ENCODE measurements around the gene IRX6. TPM values are rescaled to one million over a fixed set of nuclear protein-coding genes. Genes with fewer than 3 reads are reported as not detected.

IRX6 gene
- total and polyA plus RNA-seq, 2 experiments from 2014 or later = 0.10 TPM; not detected in 1

DNA sequence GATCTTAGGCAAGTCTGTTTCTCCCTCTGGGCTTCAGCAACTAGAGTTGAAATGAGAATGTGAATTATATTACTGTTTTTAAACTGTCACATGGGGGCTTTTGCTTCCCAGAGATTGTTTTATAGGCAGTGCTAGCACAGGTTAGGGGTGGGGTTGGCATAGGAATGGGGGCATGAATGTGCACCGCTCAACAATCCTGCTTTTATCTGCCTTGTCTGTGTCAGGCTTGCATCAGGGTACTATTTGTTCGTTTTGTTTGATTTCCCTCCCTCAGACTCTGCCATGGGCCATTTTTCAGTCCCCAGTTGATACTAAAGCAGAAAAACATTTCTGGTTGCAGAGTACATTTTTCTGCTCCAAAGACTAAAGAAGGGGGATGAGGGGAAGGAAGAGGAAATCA is 34.6 kb upstream of the IRX6 start:
- no peak overlapping the region for H3K27ac Mint-ChIP-seq
- Histone ChIP-seq H3F3A (replicated peaks; ENCODE audit: low read depth) (no peaks in the 10 kb centered on the region), H3K27me3 (ENCODE audit: insufficient read depth) (no peaks in the 10 kb centered on the region), H2AFZ (no peak overlapping the region), H3K27ac (ENCODE audit: low read depth) (no peak overlapping the region), H4K20me1 (replicated peaks; ENCODE audit: insufficient read depth) (no peaks in the 10 kb centered on the region), H3K4me1 (ENCODE audit: insufficient read depth) (peaks cover 15% of the 10 kb centered on the region), H3K36me3 (ENCODE audit: insufficient read depth) (no peaks in the 10 kb centered on the region), H3K9me2 (ENCODE audit: insufficient read depth) (no peaks in the 10 kb centered on the region), H3K4me2 (no peak overlapping the region), H3K79me2 (replicated peaks; ENCODE audit: insufficient read depth) (no peaks in the 10 kb centered on the region), H3K4me3 (no peak overlapping the region)
- peaks cover 6% of the 10 kb centered on the region for H3K27me3 Mint-ChIP-seq (ENCODE audit: insufficient read depth, low read depth, poor library complexity)
- H3K4me3 Mint-ChIP-seq = no peak overlapping the region
- peaks cover 14% of the 10 kb centered on the region for H3K9me3 Mint-ChIP-seq
- peaks cover 21% of the 10 kb centered on the region for H3K4me1 Mint-ChIP-seq
- no peak for TF ChIP-seq ZNF114 (CRISPR knock-in tag; IDR thresholded peaks at IDR 0.05)
- TF ChIP-seq ZNF462 (CRISPR knock-in tag; IDR thresholded peaks at IDR 0.05) = no peak
- TF ChIP-seq POLR2AphosphoS5 (IDR thresholded peaks at IDR 0.05; ENCODE audit: low read depth) = no peak
- TF ChIP-seq NANOG (IDR thresholded peaks at IDR 0.05; ENCODE audit: borderline replicate concordance) = no peak
- TF ChIP-seq ZNF331 (CRISPR knock-in tag; IDR thresholded peaks at IDR 0.05; ENCODE audit: low read depth) = no peak
- TF ChIP-seq EZH2 (IDR thresholded peaks at IDR 0.05; ENCODE audit: low read depth, unreplicated experiment) = no peak
- no peak for TF ChIP-seq STAT1 (IDR thresholded peaks at IDR 0.05; ENCODE audit: unreplicated experiment)
- no peak for TF ChIP-seq CTCF (conservative IDR thresholded peaks at IDR 0.05; ENCODE audit: low read depth in 2 of 2)
- DNase-seq (ENCODE audit: low spot score) (no peak), ATAC-seq (no peak)
- H3K36me3 Mint-ChIP-seq (ENCODE audit: low read depth) = no peaks in the 10 kb centered on the region

Data from GM23338 (cell line).